ENCODE results near the gene KCNN1. TPM values are rescaled to one million over a fixed set of nuclear protein-coding genes. Genes with fewer than 3 reads are reported as not detected.

KCNN1 gene
- total RNA-seq, 1 donor from 2014 or later: 1.8 TPM

DNA sequence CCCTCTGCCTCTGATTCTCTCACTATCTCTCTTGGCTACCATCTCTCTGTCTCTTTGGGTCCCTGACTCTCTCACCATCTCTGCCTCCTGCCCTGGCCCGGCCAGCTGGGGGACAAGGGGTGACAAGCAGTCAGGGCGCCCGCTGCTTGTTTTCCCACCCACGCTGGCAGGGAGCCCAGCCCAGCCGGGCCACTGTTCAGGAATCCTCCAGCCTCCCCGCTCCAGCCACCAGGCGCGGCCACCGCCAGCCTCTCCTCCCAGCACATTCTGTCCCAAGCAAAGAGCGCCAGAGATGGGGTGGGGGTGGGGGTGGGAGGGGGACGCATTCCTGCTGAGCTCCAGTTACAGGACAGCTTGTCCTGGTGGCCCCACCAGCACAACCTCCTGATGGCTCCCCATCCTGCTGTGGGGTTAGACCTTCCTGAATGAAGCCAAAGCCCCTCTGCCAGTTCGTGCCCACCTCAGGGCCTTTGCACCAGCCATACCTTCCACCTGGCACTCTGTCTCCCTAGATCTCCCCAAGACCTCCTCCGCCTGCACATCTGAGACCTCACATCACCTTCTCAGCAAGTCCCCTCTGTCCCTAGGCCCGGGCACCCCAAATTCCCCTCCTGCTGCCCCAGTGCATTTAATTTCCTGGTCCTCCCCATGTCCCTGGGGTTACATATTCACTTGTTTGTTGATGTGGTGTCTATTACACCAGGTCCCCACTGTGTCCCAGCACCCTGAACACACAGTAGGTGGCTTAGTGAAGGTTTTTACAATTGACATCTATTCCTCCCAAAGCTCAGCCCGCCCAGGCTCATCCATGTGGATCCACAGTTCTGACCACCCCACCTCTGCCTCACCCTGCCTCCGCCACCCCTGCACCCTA lies 53.5 kb downstream of the KCNN1 start:
- no peaks in the 10 kb centered on the region for H3K36me3 Mint-ChIP-seq
- no peak for TF ChIP-seq EZH2phosphoT487 (IDR thresholded peaks at IDR 0.05)
- TF ChIP-seq, protein P1, sequence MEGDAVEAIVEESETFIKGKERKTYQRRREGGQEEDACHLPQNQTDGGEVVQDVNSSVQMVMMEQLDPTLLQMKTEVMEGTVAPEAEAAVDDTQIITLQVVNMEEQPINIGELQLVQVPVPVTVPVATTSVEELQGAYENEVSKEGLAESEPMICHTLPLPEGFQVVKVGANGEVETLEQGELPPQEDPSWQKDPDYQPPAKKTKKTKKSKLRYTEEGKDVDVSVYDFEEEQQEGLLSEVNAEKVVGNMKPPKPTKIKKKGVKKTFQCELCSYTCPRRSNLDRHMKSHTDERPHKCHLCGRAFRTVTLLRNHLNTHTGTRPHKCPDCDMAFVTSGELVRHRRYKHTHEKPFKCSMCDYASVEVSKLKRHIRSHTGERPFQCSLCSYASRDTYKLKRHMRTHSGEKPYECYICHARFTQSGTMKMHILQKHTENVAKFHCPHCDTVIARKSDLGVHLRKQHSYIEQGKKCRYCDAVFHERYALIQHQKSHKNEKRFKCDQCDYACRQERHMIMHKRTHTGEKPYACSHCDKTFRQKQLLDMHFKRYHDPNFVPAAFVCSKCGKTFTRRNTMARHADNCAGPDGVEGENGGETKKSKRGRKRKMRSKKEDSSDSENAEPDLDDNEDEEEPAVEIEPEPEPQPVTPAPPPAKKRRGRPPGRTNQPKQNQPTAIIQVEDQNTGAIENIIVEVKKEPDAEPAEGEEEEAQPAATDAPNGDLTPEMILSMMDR (IDR thresholded peaks at IDR 0.05): no peak
- TF ChIP-seq EZH2 (IDR thresholded peaks at IDR 0.05): no peak
- no peaks in the 10 kb centered on the region for H3K36me3 ChIP-seq
- no peak overlapping the region for H3K27ac ChIP-seq
- no peaks in the 10 kb centered on the region for H3K4me1 ChIP-seq
- no peak for DNase-seq (ENCODE audit: low spot score)
- no peak overlapping the region for H2AFZ ChIP-seq (replicated peaks)
- H3K79me2 ChIP-seq (ENCODE audit: low read depth): no peaks in the 10 kb centered on the region
- H3K4me1 Mint-ChIP-seq: peaks cover 13% of the 10 kb centered on the region
- H3K27ac Mint-ChIP-seq: peak overlapping the region; percentile 23
- peaks cover 7% of the 10 kb centered on the region for H3K27me3 Mint-ChIP-seq (ENCODE audit: insufficient read depth, low read depth)
- no peaks in the 10 kb centered on the region for H3K9me3 Mint-ChIP-seq
- H3K9me3 ChIP-seq (ENCODE audit: low read depth): no peaks in the 10 kb centered on the region
- no peak overlapping the region for H3K4me3 ChIP-seq
- H3K27me3 ChIP-seq: no peaks in the 10 kb centered on the region
- no peaks in the 10 kb centered on the region for H3F3A ChIP-seq (ENCODE audit: low read depth)
- no peak overlapping the region for H3K4me3 Mint-ChIP-seq
- H3K9ac ChIP-seq: no peak overlapping the region
- no peak overlapping the region for H3K4me2 ChIP-seq
- H4K20me1 ChIP-seq (ENCODE audit: low read depth): no peaks in the 10 kb centered on the region

DNA sequence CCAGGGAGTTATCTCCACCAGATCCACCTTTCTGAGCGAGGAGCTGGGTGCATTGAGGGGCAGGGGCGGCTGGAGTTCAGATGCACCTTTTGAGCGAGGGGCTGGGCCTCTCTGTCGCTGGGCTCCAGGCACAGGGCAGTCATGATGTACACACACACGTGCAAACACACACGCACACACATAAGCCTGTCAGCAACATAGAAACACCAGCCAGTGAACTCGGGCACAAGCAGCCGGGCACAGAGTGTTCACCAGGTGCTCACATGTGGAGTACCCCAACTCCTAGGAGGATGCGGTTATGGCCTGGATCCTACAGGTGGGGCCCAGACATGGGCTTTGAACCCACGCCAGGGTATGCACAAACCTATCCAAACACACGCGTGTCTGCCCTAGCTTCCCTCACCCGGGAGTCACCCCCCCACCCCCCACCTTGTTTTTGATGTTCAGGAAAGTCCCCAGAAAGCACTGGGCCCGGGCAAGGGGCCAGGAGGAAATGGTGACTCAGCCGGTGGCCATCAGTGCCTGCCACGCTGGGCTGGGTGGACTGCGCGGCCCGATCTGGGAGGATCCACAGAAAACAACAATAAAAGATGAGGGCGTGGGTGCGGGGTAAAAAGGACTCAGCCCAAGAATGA lies 54.3 kb downstream of the KCNN1 start:
- no peaks in the 10 kb centered on the region for H3K79me2 ChIP-seq (ENCODE audit: low read depth)
- H3K4me2 ChIP-seq: no peak overlapping the region
- Mint-ChIP-seq H3K27me3 (ENCODE audit: insufficient read depth, low read depth) (peaks cover 7% of the 10 kb centered on the region), H3K27ac (no peak overlapping the region), H3K9me3 (no peaks in the 10 kb centered on the region), H3K4me1 (peaks cover 10% of the 10 kb centered on the region), H3K4me3 (no peak overlapping the region), H3K36me3 (no peaks in the 10 kb centered on the region)
- no peaks in the 10 kb centered on the region for H3K27me3 ChIP-seq
- H3K4me1 ChIP-seq: no peaks in the 10 kb centered on the region
- no peaks in the 10 kb centered on the region for H3F3A ChIP-seq (ENCODE audit: low read depth)
- DNase-seq (ENCODE audit: low spot score): no peak
- no peak overlapping the region for H3K27ac ChIP-seq
- H3K36me3 ChIP-seq: no peaks in the 10 kb centered on the region
- no peaks in the 10 kb centered on the region for H3K9me3 ChIP-seq (ENCODE audit: low read depth)
- H2AFZ ChIP-seq (replicated peaks): no peak overlapping the region
- no peak for TF ChIP-seq EZH2 (IDR thresholded peaks at IDR 0.05)
- TF ChIP-seq, protein P1 (IDR thresholded peaks at IDR 0.05): no peak
- no peak overlapping the region for H3K9ac ChIP-seq
- H4K20me1 ChIP-seq (ENCODE audit: low read depth): no peaks in the 10 kb centered on the region
- H3K4me3 ChIP-seq: no peak overlapping the region

- Histone ChIP-seq H3F3A (ENCODE audit: low read depth) (no peaks in the 10 kb centered on the region), H3K36me3 (no peaks in the 10 kb centered on the region), H3K79me2 (ENCODE audit: low read depth) (no peaks in the 10 kb centered on the region), H3K9me3 (ENCODE audit: low read depth) (no peaks in the 10 kb centered on the region), H3K4me1 (no peaks in the 10 kb centered on the region), H3K27ac (no peak overlapping the region), H3K27me3 (no peaks in the 10 kb centered on the region), H4K20me1 (ENCODE audit: low read depth) (no peaks in the 10 kb centered on the region), H2AFZ (replicated peaks) (no peak overlapping the region), H3K4me3 (no peak overlapping the region), H3K4me2 (no peak overlapping the region), H3K9ac (no peak overlapping the region)
- Mint-ChIP-seq H3K27ac (no peak overlapping the region), H3K36me3 (no peaks in the 10 kb centered on the region), H3K27me3 (ENCODE audit: insufficient read depth, low read depth) (peaks cover 9% of the 10 kb centered on the region), H3K4me1 (peaks cover 6% of the 10 kb centered on the region), H3K9me3 (no peaks in the 10 kb centered on the region), H3K4me3 (no peak overlapping the region)
- no peak for DNase-seq (ENCODE audit: low spot score)
- TF ChIP-seq EZH2 (IDR thresholded peaks at IDR 0.05) (no peak), EZH2phosphoT487 (IDR thresholded peaks at IDR 0.05) (no peak)
- TF ChIP-seq, protein P1 (IDR thresholded peaks at IDR 0.05): no peak
These were observed 56.8 kb downstream of the KCNN1 start for GRCh38 chr19:18023622-18024251.
